Cardiac muscle cell (in vitro differentiated cells and primary cell): ENCODE results near the gene ITGB3. TPM values are rescaled to one million over a fixed set of nuclear protein-coding genes. Genes with fewer than 3 reads are reported as not detected.

Experiments used
- DNase-seq, 2 donors: peaks; one replicate each; pipeline versions ENCODE4 v3.0.0 to v3.0.0-alpha.2; 2010 to 2017; ENCODE audit warnings: low read depth in 1 of 2, low spot score in 1 of 2
- H3K27ac ChIP-seq: fragments of 200-600 bp; sonication (generic); 2 replicates; pipeline ENCODE4 v1.5.1; 2016
- H3K27me3 ChIP-seq: fragments of 200-600 bp; sonication (generic); 2 replicates; pipeline ENCODE4 v1.6.0; 2016; ENCODE audit warnings: control low read depth
- H3K36me3 ChIP-seq: fragments of 200-600 bp; sonication (generic); 2 replicates; pipeline ENCODE4 v1.5.1; 2016; ENCODE audit warnings: control low read depth
- H3K4me1 ChIP-seq: fragments of 200-600 bp; sonication (generic); 2 replicates; pipeline ENCODE4 v1.8.1; 2017; ENCODE audit warnings: low read depth, mild to moderate bottlenecking, mixed run types
- H3K4me3 ChIP-seq: fragments of 200-600 bp; sonication (generic); 2 replicates; pipeline ENCODE4 v1.5.1; 2016; ENCODE audit warnings: mild to moderate bottlenecking
- H3K9me3 ChIP-seq: fragments of 200-600 bp; sonication (generic); 2 replicates; pipeline ENCODE4 v1.5.1; 2017; ENCODE audit warnings: low read depth, mild to moderate bottlenecking, control low read depth
- CTCF ChIP-seq: IDR thresholded peaks from 2 replicates; pipeline ENCODE4 v1.5.1; 2012; ENCODE audit warnings: low read depth, mild to moderate bottlenecking, low read length
- polyA plus RNA-seq: library from polyadenylated mRNA; unstranded; fragments of >200 nt; fragmentation: Nextera tagmentation; extraction: Ambion mirVana; gene quantifications from 2 replicates; pipeline ENCODE4 v1.2.1, GENCODE V29; 2016
- total RNA-seq: library from RNA; depleted of rRNA; stranded (reverse); fragments of >200 nt; gene quantifications from 2 replicates; pipeline ENCODE4 v1.2.3, GENCODE V29; 2016

ITGB3 gene
- total and polyA plus RNA-seq, 2 experiments from 2014 or later = 4.6 to 20.0 TPM

- Histone ChIP-seq H3K36me3 (no peaks in the 10 kb centered on the region), H3K27me3 (no peaks in the 10 kb centered on the region), H3K27ac (no peak overlapping the region), H3K9me3 (no peaks in the 10 kb centered on the region), H3K4me3 (no peak overlapping the region), H3K4me1 (no peaks in the 10 kb centered on the region)
- DNase-seq = no peak
- TF ChIP-seq CTCF = no peak
Observed at GRCh38 chr17:47320879-47321502, 67.4 kb downstream of the ITGB3 start.

GRCh38 chr17:47323382-47324223, 70.0 kb downstream of the ITGB3 start, which contains the start of gene EFCAB13:
Gene EFCAB13 (plus strand): TSS chr17:47323955. CDS start chr17:47328354, 4,399 bp downstream.
- no peaks in the 10 kb centered on the region for H3K36me3 ChIP-seq
- no peaks in the 10 kb centered on the region for H3K4me1 ChIP-seq
- H3K4me3 ChIP-seq = peak within 1 kb of the TSS; percentile 17
- peak; percentile 22 for TF ChIP-seq CTCF
- peak; percentile 91 to 92 for DNase-seq
- peak within 1 kb of the TSS; percentile 68 for H3K27ac ChIP-seq
- H3K27me3 ChIP-seq = no peaks in the 10 kb centered on the region
- no peaks in the 10 kb centered on the region for H3K9me3 ChIP-seq

- peak; percentile 46 to 62 for DNase-seq
- peak overlapping the region; percentile 68 for H3K27ac ChIP-seq
Observed at GRCh38 chr17:47324224-47325020, 70.8 kb downstream of the ITGB3 start.

GRCh38 chr17:47325176-47325575, 71.5 kb downstream of the ITGB3 start:
- no peaks in the 10 kb centered on the region for H3K36me3 ChIP-seq
- no peaks in the 10 kb centered on the region for H3K9me3 ChIP-seq
- no peak overlapping the region for H3K4me3 ChIP-seq
- H3K27me3 ChIP-seq = no peaks in the 10 kb centered on the region
- TF ChIP-seq CTCF = no peak
- DNase-seq = no peak
- no peak overlapping the region for H3K27ac ChIP-seq
- no peaks in the 10 kb centered on the region for H3K4me1 ChIP-seq

More at GRCh38 chr17:47324224-47325020, 70.8 kb downstream of the ITGB3 start:
- Histone ChIP-seq H3K4me1 (no peaks in the 10 kb centered on the region), H3K36me3 (no peaks in the 10 kb centered on the region), H3K4me3 (peak overlapping the region; percentile 17), H3K27me3 (no peaks in the 10 kb centered on the region), H3K9me3 (no peaks in the 10 kb centered on the region)
- no peak for TF ChIP-seq CTCF

GRCh38 chr17:47330548-47330947, 76.9 kb downstream of the ITGB3 start:
- no peak for TF ChIP-seq CTCF
- Histone ChIP-seq H3K27me3 (no peaks in the 10 kb centered on the region), H3K9me3 (no peaks in the 10 kb centered on the region), H3K4me3 (no peak overlapping the region), H3K36me3 (no peaks in the 10 kb centered on the region), H3K4me1 (no peaks in the 10 kb centered on the region), H3K27ac (no peak overlapping the region)
- no peak for DNase-seq
